SK-N-SH (cell line): ENCODE measurements around the gene MAGEC3. TPM values are rescaled to one million over a fixed set of nuclear protein-coding genes. Genes with fewer than 3 reads are reported as not detected.

Experiments
- CTCF ChIA-PET: fragments of 300-600, 350-600 bp; formaldehyde crosslinking; extraction: SDS; loops from one replicate; lab custom pipeline; 2021; lab: Yijun Ruan, JAX
- POLR2A ChIA-PET: fragments of 350-600 bp; sonication (Branson Sonifier 250); formaldehyde crosslinking; extraction: SDS; loops from one replicate; lab custom pipeline; 2020; ENCODE audit warnings: antibody characterized with exemption, inconsistent platforms; lab: Yijun Ruan, JAX
- DNase-seq: peaks from one replicate; pipeline ENCODE4 v3.0.0; 2012
- H2AFZ ChIP-seq: fragments of 200-600 bp; sonication (generic); 2 replicates; pipeline ENCODE4 v1.8.1; 2016; ENCODE audit warnings: antibody characterized with exemption, mild to moderate bottlenecking, low read depth
- H3F3A ChIP-seq: fragments of 200-600 bp; sonication (generic); replicated peaks from 2 replicates; pipeline ENCODE3; 2016; ENCODE audit warnings: antibody characterized with exemption, mild to moderate bottlenecking; ENCODE audit not compliant: insufficient read depth
- H3K27ac ChIP-seq, 2 experiments: fragments of 200-500 bp in 1 of 2; fragments of 200-600 bp in 1 of 2; sonication (Bioruptor generic) in 1 of 2; sonication (generic), shearing (Covaris generic) in 1 of 2; 2 replicates each; pipeline versions ENCODE4 v1.5.1 to v1.6.1; 2014 to 2016; ENCODE audit warnings: low read depth in 2 of 2, inconsistent platforms in 1 of 2, low read length in 1 of 2, mild to moderate bottlenecking in 1 of 2, mixed read lengths in 1 of 2
- H3K27me3 ChIP-seq: fragments of 200-600 bp; sonication (generic), shearing (Covaris generic); 2 replicates; pipeline ENCODE4 v1.6.1; 2016; ENCODE audit warnings: mixed run types; ENCODE audit not compliant: insufficient read depth
- H3K36me3 ChIP-seq, 2 experiments: fragments of 200-500 bp in 1 of 2; fragments of 200-600 bp in 1 of 2; sonication (Bioruptor generic) in 1 of 2; sonication (generic) in 1 of 2; replicated peaks in 1 of 2; 2 replicates each; pipeline versions ENCODE3 to v1.5.1; 2014 to 2016; ENCODE audit warnings: low read length in 1 of 2, mild to moderate bottlenecking in 1 of 2; ENCODE audit not compliant: insufficient read depth in 2 of 2, control insufficient read depth in 1 of 2
- H3K4me1 ChIP-seq, 2 experiments: fragments of 200-500 bp in 1 of 2; fragments of 200-600 bp in 1 of 2; sonication (Bioruptor generic) in 1 of 2; sonication (generic), shearing (Covaris generic) in 1 of 2; 2 replicates each; pipeline versions ENCODE4 v1.5.1 to v1.6.1; 2014 to 2016; ENCODE audit warnings: low read depth in 1 of 2, low read length in 1 of 2, mixed run types in 1 of 2; ENCODE audit not compliant: insufficient read depth in 2 of 2, control insufficient read depth in 1 of 2
- H3K4me2 ChIP-seq: fragments of 200-600 bp; sonication (generic), shearing (Covaris generic); 2 replicates; pipeline ENCODE4 v1.6.1; 2017; ENCODE audit warnings: mixed run types
- H3K4me3 ChIP-seq, 2 experiments: fragments of 200-500 bp in 1 of 2; fragments of 200-600 bp in 1 of 2; sonication (Bioruptor generic) in 1 of 2; sonication (generic), shearing (Covaris generic) in 1 of 2; 2 replicates each; pipeline versions ENCODE4 v1.5.1 to v1.8.1; 2014 to 2016; ENCODE audit warnings: low read depth in 2 of 2, inconsistent platforms in 1 of 2, low read length in 1 of 2, mild to moderate bottlenecking in 1 of 2, mixed read lengths in 1 of 2, moderate library complexity in 1 of 2
- H3K79me2 ChIP-seq: fragments of 200-600 bp; sonication (generic); 2 replicates; pipeline ENCODE4 v1.8.1; 2017; ENCODE audit warnings: mild to moderate bottlenecking; ENCODE audit not compliant: insufficient read depth
- H3K9ac ChIP-seq: fragments of 200-600 bp; sonication (generic); 2 replicates; pipeline ENCODE4 v1.6.1; 2017; ENCODE audit warnings: mixed run types
- H3K9me2 ChIP-seq: fragments of 200-600 bp; sonication (generic); 2 replicates; pipeline ENCODE4 v1.6.1; 2017; ENCODE audit warnings: mixed run types
- H3K9me3 ChIP-seq: fragments of 200-600 bp; sonication (generic); 2 replicates; pipeline ENCODE4 v1.6.1; 2017; ENCODE audit warnings: mixed run types, mild to moderate bottlenecking, moderate library complexity
- H4K20me1 ChIP-seq: fragments of 200-600 bp; sonication (generic); 2 replicates; pipeline ENCODE4 v1.6.1; 2017; ENCODE audit warnings: mild to moderate bottlenecking, mixed run types; ENCODE audit not compliant: insufficient read depth
- CTCF ChIP-seq: fragments of 200-600 bp; sonication (generic); IDR thresholded peaks from 2 replicates; pipeline ENCODE4 v1.6.1; 2017; ENCODE audit warnings: antibody characterized with exemption, mild to moderate bottlenecking, moderate library complexity
- EP300 ChIP-seq, 2 experiments: IDR thresholded peaks; 2 replicates each; pipeline versions ENCODE4 v1.4.0 to v1.6.1; 2012; ENCODE audit warnings: borderline replicate concordance in 1 of 2, low read depth in 1 of 2, low read length in 1 of 2
- EZH2phosphoT487 ChIP-seq: fragments of 200-600 bp; sonication (generic); IDR thresholded peaks from 2 replicates; pipeline ENCODE4 v1.6.1; 2017; ENCODE audit warnings: low read depth, mixed run types, mild to moderate bottlenecking, antibody characterized with exemption, moderate library complexity, borderline replicate concordance
- GABPA ChIP-seq: IDR thresholded peaks from 2 replicates; pipeline ENCODE4 v1.4.0; 2012; ENCODE audit warnings: low read depth, mild to moderate bottlenecking
- GATA2 ChIP-seq: sonication (generic); formaldehyde crosslinking; IDR thresholded peaks from 2 replicates; pipeline ENCODE4 v1.5.0; 2020; ENCODE audit warnings: mild to moderate bottlenecking, missing genetic modification reagents
- NRF1 ChIP-seq: IDR thresholded peaks from 2 replicates; pipeline ENCODE4 v1.6.1; 2012; ENCODE audit warnings: low read depth, mild to moderate bottlenecking, low read length
- RAD21 ChIP-seq: IDR thresholded peaks from 2 replicates; pipeline ENCODE4 v1.6.1; 2012; ENCODE audit warnings: mild to moderate bottlenecking, low read length
- REST ChIP-seq: IDR thresholded peaks from 2 replicates; pipeline ENCODE4 v1.6.1; 2012; ENCODE audit warnings: mild to moderate bottlenecking, low read depth, low read length, moderate library complexity
- RFX5 ChIP-seq: IDR thresholded peaks from 2 replicates; pipeline ENCODE4 v1.6.1; 2012; ENCODE audit warnings: mild to moderate bottlenecking, improper control_type of control experiment, low read length
- RXRA ChIP-seq: IDR thresholded peaks from 2 replicates; pipeline ENCODE4 v1.4.0; 2012; ENCODE audit warnings: low read depth, mild to moderate bottlenecking, borderline replicate concordance
- SMC3 ChIP-seq: IDR thresholded peaks from 2 replicates; pipeline ENCODE4 v1.6.1; 2012; ENCODE audit warnings: low read depth, low read length, improper control_type of control experiment
- TCF12 ChIP-seq: IDR thresholded peaks from 2 replicates; pipeline ENCODE4 v1.4.0; 2012
- YY1 ChIP-seq: IDR thresholded peaks from 2 replicates; pipeline ENCODE4 v1.4.0; 2012; ENCODE audit warnings: low read depth, mild to moderate bottlenecking
- WGBS: methylation state at CpG from one replicate; pipeline ENCODE4 v1.1.6; 2017; ENCODE audit warnings: low lambda C conversion rate; 5-methylcytosine and 5-hydroxymethylcytosine counted together
- polyA plus RNA-seq, 3 experiments: library from polyadenylated mRNA; depleted of rRNA; stranded (reverse); fragments of >200 nt; gene quantifications; 2 replicates each; pipeline ENCODE4 v1.2.3, GENCODE V29; 2012

Gene MAGEC3
- polyA plus RNA-seq (2012; rRNA removed) = 0.26 and 0.91 TPM in 2 replicates
- polyA plus RNA-seq (2012; cell fraction: cytosol; rRNA removed) = 0.30 and 0.36 TPM in 2 replicates
- polyA plus RNA-seq (2012; cell fraction: nucleus; rRNA removed) = 2.0 TPM in 2 replicates

- TF ChIP-seq YY1 (no peak), SMC3 (no peak), RFX5 (no peak)
- POLR2A ChIA-PET = no interaction called here
- Histone ChIP-seq H3K4me1 (no peaks in the 10 kb centered on the region), H3K9ac (no peak within 1 kb of the TSS), H3K36me3 (no peaks in the 10 kb centered on the region), H3K27me3 (no peaks in the 10 kb centered on the region), H3K9me3 (no peaks in the 10 kb centered on the region), H3K9me2 (no peaks in the 10 kb centered on the region), H3K4me3 (no peak within 1 kb of the TSS), H3K4me2 (no peak within 1 kb of the TSS), H3F3A (no peaks in the 10 kb centered on the region), H3K27ac (no peak within 1 kb of the TSS), H3K79me2 (no peaks in the 10 kb centered on the region), H4K20me1 (no peaks in the 10 kb centered on the region), H2AFZ (no peak within 1 kb of the TSS)
- DNase-seq = no peak
- CTCF ChIA-PET = no interaction called here
- WGBS = 2% methylated on average over 2 of the region's 2 CpGs
Observed at GRCh38 chrX:141838016-141838415, at the start of gene MAGEC3. Gene MAGEC3 (plus strand): TSS chrX:141838316. CDS start chrX:141838316, 0 bp downstream.

- Histone ChIP-seq H3K9me2 (no peaks in the 10 kb centered on the region), H2AFZ (no peak overlapping the region), H4K20me1 (no peaks in the 10 kb centered on the region), H3K36me3 (no peaks in the 10 kb centered on the region), H3K79me2 (no peaks in the 10 kb centered on the region), H3K27me3 (no peaks in the 10 kb centered on the region), H3K4me3 (no peak overlapping the region), H3K9ac (no peak overlapping the region), H3K27ac (no peak overlapping the region), H3F3A (no peaks in the 10 kb centered on the region), H3K4me2 (no peak overlapping the region), H3K4me1 (no peaks in the 10 kb centered on the region), H3K9me3 (no peaks in the 10 kb centered on the region)
- TF ChIP-seq RXRA (no peak), RAD21 (no peak), EZH2phosphoT487 (no peak), NRF1 (no peak), TCF12 (no peak), GABPA (no peak), CTCF (no peak), SMC3 (no peak), REST (no peak), GATA2 (no peak), EP300 (IDR thresholded peaks at IDR 0.05; ENCODE audit: borderline replicate concordance in 1 of 2, low read depth in 1 of 2, low read length in 1 of 2) (no peak)
- ChIA-PET POLR2A (no interaction called here), CTCF (no interaction called here)
- WGBS = 16% methylated on average over 2 of the region's 2 CpGs
- no peak for DNase-seq
Observed at GRCh38 chrX:141791856-141792255, 46.3 kb upstream of the MAGEC3 start.
